ENCODE data around the gene PHIP. TPM values are rescaled to one million over a fixed set of nuclear protein-coding genes. Genes with fewer than 3 reads are reported as not detected.

Gene PHIP
- total RNA-seq, 1 experiment from 2014 or later: 22.6 TPM

GRCh38 chr6:78966542-78966941 lies 111.5 kb downstream of the PHIP start:
- ChIA-PET CTCF (no interaction called here), RAD21 (ENCODE audit: low non-redundant PET in 1 of 2, low total read pairs in 2 of 2, uncharacterized antibody in 2 of 2, unreplicated experiment in 2 of 2) (no interaction called here), POLR2A (no interaction called here)
- Histone ChIP-seq H3K4me2 (ENCODE audit: low read length) (no peak overlapping the region), H3K4me1 (ENCODE audit: control insufficient read depth in 1 of 2, insufficient read depth in 2 of 2, low read length in 2 of 2) (no peaks in the 10 kb centered on the region), H3K9me3 (ENCODE audit: control insufficient read depth in 1 of 2, insufficient read depth in 1 of 2, low read depth in 1 of 2, low read length in 2 of 2) (no peaks in the 10 kb centered on the region), H3K9me2 (ENCODE audit: insufficient read depth) (no peaks in the 10 kb centered on the region), H3K79me2 (ENCODE audit: insufficient read depth, low read length) (no peaks in the 10 kb centered on the region), H3K9ac (ENCODE audit: low read length) (no peak overlapping the region), H4K20me1 (ENCODE audit: insufficient read depth) (0 out of 2 replicates have a peak, but pooled peaks cover 6% of the 10 kb centered on the region), H3K27me3 (ENCODE audit: insufficient read depth, low read length) (no peaks in the 10 kb centered on the region), H3K4me3 (replicated peaks in 1 of 2; ENCODE audit: low read depth in 1 of 2, low read length in 2 of 2) (no peak overlapping the region), H3K27ac (ENCODE audit: low read depth, low read length) (no peak overlapping the region), H3K36me3 (ENCODE audit: control insufficient read depth in 1 of 2, insufficient read depth in 2 of 2, low read length in 2 of 2) (peaks cover 9 to 22% of the 10 kb centered on the region in 2 experiments; a peak in 2 of 4 replicates), H2AFZ (ENCODE audit: low read depth, low read length, poor library complexity, severe bottlenecking) (no peak overlapping the region)
- TF ChIP-seq SP1 (IDR thresholded peaks at IDR 0.05; ENCODE audit: low read depth) (no peak), ZFX (IDR thresholded peaks at IDR 0.05) (no peak), EGR1 (IDR thresholded peaks at IDR 0.05; ENCODE audit: low read depth) (no peak)
- no TSS peak for BruUV-seq (replicated peaks)
- ATAC-seq (no peak), DNase-seq (ENCODE audit: low read depth, low spot score) (no peak)
- intact Hi-C loops (cut with micrococcal nuclease): no loop called here

GRCh38 chr6:78962448-78962847 lies 115.6 kb downstream of the PHIP start:
- Histone ChIP-seq H2AFZ (ENCODE audit: low read depth, low read length, poor library complexity, severe bottlenecking) (no peak overlapping the region), H3K9me3 (ENCODE audit: control insufficient read depth in 1 of 2, insufficient read depth in 1 of 2, low read depth in 1 of 2, low read length in 2 of 2) (no peaks in the 10 kb centered on the region), H3K4me3 (replicated peaks in 1 of 2; ENCODE audit: low read depth in 1 of 2, low read length in 2 of 2) (no peak overlapping the region), H3K27ac (ENCODE audit: low read depth, low read length) (no peak overlapping the region), H3K36me3 (ENCODE audit: control insufficient read depth in 1 of 2, insufficient read depth in 2 of 2, low read length in 2 of 2) (peaks cover 11 to 20% of the 10 kb centered on the region in 2 experiments; a peak in 2 of 4 replicates), H3K27me3 (ENCODE audit: insufficient read depth, low read length) (no peaks in the 10 kb centered on the region), H3K4me2 (ENCODE audit: low read length) (no peak overlapping the region), H3K9ac (ENCODE audit: low read length) (no peak overlapping the region), H3K9me2 (ENCODE audit: insufficient read depth) (no peaks in the 10 kb centered on the region), H3K79me2 (ENCODE audit: insufficient read depth, low read length) (no peaks in the 10 kb centered on the region), H4K20me1 (ENCODE audit: insufficient read depth) (no peaks in the 10 kb centered on the region), H3K4me1 (ENCODE audit: control insufficient read depth in 1 of 2, insufficient read depth in 2 of 2, low read length in 2 of 2) (no peaks in the 10 kb centered on the region)
- RAD21 ChIA-PET (ENCODE audit: low non-redundant PET in 1 of 2, low total read pairs in 2 of 2, uncharacterized antibody in 2 of 2, unreplicated experiment in 2 of 2): no interaction called here
- POLR2A ChIA-PET: no interaction called here
- no TSS peak for BruUV-seq (replicated peaks)
- CTCF ChIA-PET: no interaction called here
- intact Hi-C loops (cut with micrococcal nuclease): no loop called here
- DNase-seq (ENCODE audit: low read depth, low spot score) (no peak), ATAC-seq (no peak)
- TF ChIP-seq ATF3 (IDR thresholded peaks at IDR 0.05) (no peak), CBX3 (IDR thresholded peaks at IDR 0.05; ENCODE audit: low read depth) (no peak), CEBPB (IDR thresholded peaks at IDR 0.05; ENCODE audit: low read depth) (no peak)

Measured in HCT116 (cell line).